Kidney capillary endothelial cell (primary cell): Measurements from ENCODE around the gene ARL13A.
"Not testable (repeated sequence)": the region's sequence is repeated elsewhere in the genome, so short reads cannot be mapped to it uniquely, and the experiment has no call there.

Source experiments
- DNase-seq: peaks from one replicate; pipeline ENCODE4 v3.0.0-alpha.2; 2018; ENCODE audit warnings: low spot score

The ARL13A gene

GRCh38 chrX:100969408-100969807 is at the start of gene ARL13A:
TSS of gene ARL13A (plus strand) at chrX:100969708. CDS start at chrX:100973690, 3,982 bp downstream.
- no peak for DNase-seq

- no peak for DNase-seq
These were observed 45.1 kb upstream of the ARL13A start for GRCh38 chrX:100924375-100924774.

GRCh38 chrX:100926453-100926852 is 43.1 kb upstream of the ARL13A start:
- DNase-seq: no peak

DNA sequence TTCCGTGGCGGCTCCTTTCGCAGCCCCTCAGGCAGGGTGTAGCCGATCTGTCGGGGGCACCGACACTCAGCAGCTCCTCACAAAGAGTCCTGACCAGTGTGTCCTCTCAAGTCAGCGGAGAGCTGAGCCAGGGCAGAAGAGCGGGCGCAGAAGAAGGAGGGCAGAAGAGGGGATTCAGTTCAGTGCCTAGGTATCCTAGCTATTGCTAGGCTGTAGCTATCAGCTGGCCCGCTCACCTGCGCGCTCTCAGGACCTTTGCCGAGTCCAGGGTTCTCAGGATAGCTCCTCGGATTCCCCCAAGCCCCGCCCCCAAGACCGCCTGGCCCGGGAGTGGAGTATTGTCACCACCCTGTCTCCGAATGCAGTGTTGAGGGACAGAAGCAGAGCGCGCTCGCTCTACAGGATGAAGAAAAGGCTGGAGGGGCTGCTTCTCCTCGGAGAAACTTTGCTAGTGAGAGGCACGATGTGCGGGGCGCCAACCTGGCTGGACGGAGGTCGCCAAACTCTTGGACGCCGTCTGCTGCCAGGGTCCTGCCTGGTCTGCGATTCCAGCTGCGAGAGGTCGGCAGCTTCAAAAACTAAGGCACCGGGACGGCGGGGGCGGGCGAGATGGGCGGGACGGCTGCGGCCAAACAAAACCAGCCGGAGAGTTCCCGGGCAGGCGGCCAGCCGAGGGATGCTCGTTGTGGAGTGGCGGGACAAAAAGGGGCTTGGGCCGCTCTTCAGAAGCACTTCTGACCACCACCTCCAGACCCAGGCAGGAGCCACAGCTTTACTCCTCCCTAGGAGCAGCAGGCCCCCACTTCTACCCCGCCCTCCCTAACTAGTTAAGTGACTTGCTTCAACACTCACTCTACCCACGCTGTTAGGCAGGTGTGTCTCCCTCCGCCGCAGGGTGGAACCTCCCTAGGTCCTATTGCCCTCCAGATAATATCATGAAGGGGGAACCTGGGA is 40.6 kb upstream of the ARL13A start, which contains the start of gene XKRX:
Gene XKRX (minus strand): TSS at position 258 of the 954 bp plus-strand sequence. CDS start 613 bp downstream, outside the sequence.
- DNase-seq: no peak

DNA sequence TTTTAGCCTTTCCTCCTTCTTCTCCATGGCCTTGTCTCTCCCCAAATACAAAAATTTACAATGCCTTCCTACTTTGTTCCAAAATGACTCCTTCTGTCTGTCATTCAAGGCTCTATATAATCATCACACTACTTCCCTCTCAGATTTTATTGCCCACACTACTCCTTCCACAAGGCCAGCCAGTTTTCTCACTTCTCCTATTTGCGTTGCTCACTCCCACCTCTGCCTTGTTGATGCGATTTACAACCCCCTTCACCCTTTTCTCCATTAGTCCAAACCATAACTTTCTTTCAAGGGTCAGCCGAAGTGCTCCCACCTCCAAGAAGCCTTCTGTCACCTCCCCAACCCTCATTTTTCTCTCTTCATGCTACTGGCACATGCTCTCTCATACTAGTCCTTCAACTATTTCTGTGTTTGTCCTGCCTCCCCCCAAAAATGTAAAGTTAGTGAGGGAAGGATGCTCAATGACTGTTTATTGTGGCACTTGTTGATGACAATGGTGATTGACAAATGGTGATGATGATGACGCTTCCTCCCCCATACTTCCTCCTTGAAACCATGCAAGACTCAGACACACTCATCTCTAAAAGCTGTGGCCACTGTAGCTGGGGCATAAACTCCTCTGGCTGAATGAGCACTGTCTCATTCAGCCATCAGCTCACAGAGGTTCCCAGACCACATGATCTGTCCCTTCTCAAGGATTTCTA is 38.1 kb upstream of the ARL13A start:
- no peak for DNase-seq

GRCh38 chrX:100931925-100932285 is 37.6 kb upstream of the ARL13A start:
- no peak for DNase-seq

- no peak for DNase-seq
These were observed 33.7 kb upstream of the ARL13A start for GRCh38 chrX:100935767-100936166.

DNA sequence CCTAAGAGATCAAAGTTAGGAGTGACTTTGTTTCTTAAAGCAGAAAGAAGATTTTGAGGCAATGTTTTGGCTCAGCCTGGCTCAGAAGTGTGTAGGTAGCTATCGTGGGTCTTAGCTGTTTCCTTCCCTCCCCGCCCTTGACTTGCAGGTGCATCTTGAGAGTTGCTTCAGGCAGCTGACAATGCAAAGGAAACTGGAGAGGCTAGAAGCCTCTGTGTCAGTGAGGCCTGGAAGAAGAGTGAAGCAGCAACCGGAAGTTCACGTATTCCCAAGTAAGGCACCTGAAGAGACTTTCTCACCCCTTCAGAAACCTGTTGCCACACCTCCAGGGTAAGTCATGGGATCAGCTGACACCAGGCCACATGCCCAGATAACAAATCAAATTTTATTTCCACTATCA is 30.2 kb upstream of the ARL13A start:
- DNase-seq: no peak

GRCh38 chrX:100944601-100945000 is 24.9 kb upstream of the ARL13A start:
- no peak for DNase-seq

GRCh38 chrX:100946299-100946927 is 23.1 kb upstream of the ARL13A start:
- no peak for DNase-seq

GRCh38 chrX:100948557-100948956 is 21.0 kb upstream of the ARL13A start:
- DNase-seq: no peak

GRCh38 chrX:100962811-100963210 is 6.7 kb upstream of the ARL13A start:
- DNase-seq: no peak

DNA sequence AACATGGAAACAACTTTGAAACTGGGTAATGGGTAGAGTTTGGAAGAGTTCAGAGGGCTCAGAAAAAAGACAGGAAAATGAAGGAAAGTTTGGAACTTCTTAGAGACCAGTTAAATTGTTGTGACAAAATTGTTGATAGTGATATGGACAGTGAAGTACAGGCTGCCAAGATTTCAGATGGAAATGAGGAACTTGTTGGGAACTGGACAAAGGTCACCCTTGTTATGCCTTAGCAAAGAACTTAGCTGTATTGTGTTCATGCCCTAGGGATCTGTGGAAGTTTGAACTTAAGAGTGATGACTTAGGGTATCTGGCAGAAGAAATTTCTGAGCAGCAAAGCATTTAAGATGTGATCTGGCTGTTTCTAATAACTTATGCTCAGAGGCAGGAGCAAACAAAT is 5.1 kb upstream of the ARL13A start:
- DNase-seq: no peak

GRCh38 chrX:100969936-100970335 is 428 bp downstream of the ARL13A start:
- DNase-seq: no peak

DNA sequence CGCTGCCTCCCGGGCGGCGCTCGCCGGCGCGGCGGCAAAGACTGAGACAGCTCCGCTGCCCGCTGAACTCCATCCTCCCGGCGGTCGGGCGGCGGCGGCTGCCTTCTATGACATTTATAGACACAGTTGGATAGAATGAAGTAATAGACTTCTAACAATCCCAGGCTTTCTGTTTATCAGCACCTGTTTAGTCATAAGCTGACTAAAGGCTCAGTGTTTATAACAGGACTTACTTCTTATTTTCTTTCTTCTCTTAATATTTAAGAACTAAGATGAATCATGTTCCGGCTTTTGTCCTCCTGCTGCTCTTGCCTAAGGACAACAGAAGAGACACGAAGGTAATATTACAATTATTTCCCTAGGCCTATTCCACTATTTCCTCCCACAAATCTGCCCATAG is 3.9 kb downstream of the ARL13A start:
- DNase-seq: no peak

- DNase-seq: no peak
These were observed 5.7 kb downstream of the ARL13A start for GRCh38 chrX:100975212-100975611.

GRCh38 chrX:100976211-100976610 is 6.7 kb downstream of the ARL13A start:
- DNase-seq: no peak

DNA sequence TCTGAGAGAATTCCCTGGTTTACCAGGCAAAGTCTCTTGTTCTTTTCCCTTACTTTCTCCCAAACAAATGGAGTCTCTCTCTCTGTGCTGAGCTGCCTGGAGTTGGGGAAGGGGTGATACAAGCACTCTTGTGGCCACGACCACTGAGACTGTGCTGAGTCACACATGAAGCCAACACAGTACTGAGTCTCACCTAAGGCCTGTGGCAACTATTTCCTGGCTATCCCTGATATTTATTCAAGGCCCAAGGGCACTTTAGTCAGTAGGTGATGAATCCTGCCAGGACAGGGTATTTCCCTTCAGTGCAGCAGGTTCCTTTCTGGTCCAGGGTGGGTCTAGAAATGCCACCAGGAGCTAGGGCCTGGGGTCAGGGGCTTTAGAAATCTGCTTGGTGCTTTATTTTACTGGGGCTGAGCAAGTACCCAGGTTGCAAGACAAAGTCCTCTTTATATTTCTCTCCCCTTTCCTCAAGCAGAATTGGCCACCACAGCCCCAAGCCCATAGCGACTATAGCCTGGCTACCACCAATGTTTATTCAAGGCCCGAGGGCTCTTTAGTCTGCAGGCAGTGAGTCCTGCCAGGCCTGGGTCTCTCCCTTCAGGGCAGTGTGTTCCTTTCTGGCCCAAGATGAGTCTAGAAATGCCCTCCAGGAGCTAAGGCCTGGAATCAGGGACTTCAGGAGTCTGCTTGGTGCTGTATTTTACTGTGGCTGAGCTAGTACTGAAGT is 10.5 kb downstream of the ARL13A start:
- no peak for DNase-seq

- peak; percentile 9 for DNase-seq
These were observed 11.3 kb downstream of the ARL13A start for GRCh38 chrX:100980608-100981497.

DNA sequence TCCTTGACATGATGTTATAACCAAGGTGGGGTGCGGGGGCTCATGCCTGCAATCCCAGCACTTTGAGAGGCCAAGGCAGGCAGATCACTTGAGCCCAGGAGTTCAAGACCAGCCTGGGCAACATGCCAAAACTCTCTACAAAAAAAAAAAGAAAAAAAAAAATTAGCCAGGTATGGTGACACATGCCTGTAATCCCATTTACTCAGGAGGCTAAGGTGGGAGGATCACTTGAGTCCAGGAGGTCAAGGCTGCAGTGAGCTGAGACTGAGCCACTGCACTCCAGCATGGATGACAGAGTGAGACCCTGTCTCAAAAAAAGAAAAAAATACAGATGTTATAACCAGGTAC is 12.0 kb downstream of the ARL13A start:
- not testable (repeated sequence) for DNase-seq

GRCh38 chrX:100984818-100985217 is 15.3 kb downstream of the ARL13A start:
- DNase-seq: no peak
